GM21423 (cell line): ENCODE measurements around the gene PLEKHG4B.
"Not testable (repeated sequence)": the region's sequence is repeated elsewhere in the genome, so short reads cannot be mapped to it uniquely, and the experiment has no call there.

Experiments
- ATAC-seq: cut with Tn5 transposase; IDR thresholded peaks from one replicate; pipeline ENCODE4 v1.9.1; 2021; ENCODE audit warnings: mild to moderate bottlenecking, moderate library complexity; ENCODE audit not compliant: unreplicated experiment

The PLEKHG4B gene

GRCh38 chr5:93221-93980, 1.4 kb downstream of the PLEKHG4B start:
- no peak for ATAC-seq

- no peak for ATAC-seq
These were observed 2.3 kb downstream of the PLEKHG4B start for GRCh38 chr5:94113-94892.

GRCh38 chr5:95241-95980, 3.4 kb downstream of the PLEKHG4B start:
- no peak for ATAC-seq

- no peak for ATAC-seq
These were observed 5.2 kb downstream of the PLEKHG4B start for GRCh38 chr5:96976-97660.

DNA sequence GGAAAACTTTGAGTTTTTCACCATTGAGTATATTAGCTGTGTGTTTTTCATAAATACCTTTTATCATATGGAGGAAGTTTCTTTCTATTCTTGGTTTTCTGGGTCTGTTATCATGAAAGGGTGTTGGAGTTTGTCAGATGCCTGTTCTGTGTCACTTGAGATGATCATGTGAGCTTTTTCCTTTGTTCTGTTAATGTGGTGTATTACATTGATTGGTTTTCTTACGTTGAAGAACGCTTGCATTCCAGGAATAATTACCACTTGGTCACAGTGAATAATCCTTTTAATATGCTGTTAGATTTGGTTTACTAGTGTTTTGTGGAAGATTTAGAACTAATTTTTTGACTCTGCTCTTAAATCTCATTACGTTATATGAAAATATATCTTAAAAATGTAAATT, 7.8 kb downstream of the PLEKHG4B start:
- ATAC-seq = no peak

- no peak for ATAC-seq
These were observed 10.6 kb downstream of the PLEKHG4B start for GRCh38 chr5:102411-103043.

DNA sequence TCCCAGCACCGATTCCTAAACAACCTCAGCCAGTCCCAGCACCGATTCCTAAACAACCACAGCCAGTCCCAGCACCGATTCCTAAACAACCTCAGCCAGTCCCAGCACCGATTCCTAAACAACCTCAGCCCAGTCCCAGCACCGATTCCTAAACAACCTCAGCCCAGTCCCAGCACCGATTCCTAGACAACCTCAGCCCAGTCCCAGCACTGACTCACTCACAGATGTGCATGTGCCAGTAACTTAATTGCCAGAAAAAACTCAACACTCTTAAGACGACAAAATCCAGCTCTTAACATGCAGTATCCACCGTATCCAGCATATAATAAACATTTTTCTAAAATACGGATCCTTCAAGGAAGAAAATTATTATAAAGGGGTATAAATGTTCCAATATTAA, 12.1 kb downstream of the PLEKHG4B start:
- ATAC-seq = not testable (repeated sequence)

- no peak for ATAC-seq
These were observed 12.9 kb downstream of the PLEKHG4B start for GRCh38 chr5:104778-105296.

DNA sequence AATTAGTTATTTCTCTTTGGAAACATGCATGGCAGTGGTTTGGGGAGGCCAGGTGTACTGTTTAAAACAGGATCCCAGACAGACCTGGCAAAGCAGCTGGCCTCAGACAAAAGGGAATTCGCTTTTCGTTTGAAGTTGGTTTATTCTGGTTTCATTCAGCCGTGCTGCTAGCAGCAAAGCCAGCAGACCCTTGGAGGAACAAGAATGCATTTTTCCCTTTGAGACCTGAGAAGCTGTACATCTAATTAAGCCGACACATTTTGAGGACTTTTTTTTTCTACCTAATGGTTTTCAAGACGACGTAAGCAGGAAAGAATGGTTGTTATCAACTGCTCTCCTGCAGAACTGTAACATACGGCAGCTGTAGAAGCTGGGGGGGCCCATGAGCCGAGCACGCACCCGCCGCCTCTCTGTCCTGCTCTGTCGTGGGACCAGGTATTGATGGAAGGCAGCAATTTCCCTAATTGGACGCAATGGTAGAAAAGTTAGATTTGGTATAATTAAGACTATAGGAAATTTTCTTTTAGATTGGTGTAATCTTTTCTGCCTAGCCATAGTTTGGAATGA, 13.6 kb downstream of the PLEKHG4B start:
- ATAC-seq = no peak

GRCh38 chr5:106587-106986, 14.6 kb downstream of the PLEKHG4B start:
- no peak for ATAC-seq

GRCh38 chr5:107526-107925, 15.6 kb downstream of the PLEKHG4B start:
- ATAC-seq = no peak

DNA sequence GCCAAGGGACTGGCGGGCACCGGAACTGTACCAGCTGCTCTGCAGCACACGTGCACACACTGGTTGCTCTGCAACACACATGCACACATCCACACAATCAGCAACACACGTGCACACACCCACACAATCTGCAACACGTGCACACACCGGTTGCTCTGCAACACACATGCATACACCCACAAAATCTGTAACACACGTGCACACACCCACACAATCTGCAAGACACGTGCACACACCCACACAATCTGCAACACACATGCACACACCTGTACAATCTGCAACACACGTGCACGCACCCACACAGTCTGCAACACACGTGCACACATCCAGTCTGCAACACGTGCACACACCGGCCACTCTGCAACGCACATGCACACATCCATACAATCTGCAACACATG, 17.9 kb downstream of the PLEKHG4B start:
- ATAC-seq = no peak

DNA sequence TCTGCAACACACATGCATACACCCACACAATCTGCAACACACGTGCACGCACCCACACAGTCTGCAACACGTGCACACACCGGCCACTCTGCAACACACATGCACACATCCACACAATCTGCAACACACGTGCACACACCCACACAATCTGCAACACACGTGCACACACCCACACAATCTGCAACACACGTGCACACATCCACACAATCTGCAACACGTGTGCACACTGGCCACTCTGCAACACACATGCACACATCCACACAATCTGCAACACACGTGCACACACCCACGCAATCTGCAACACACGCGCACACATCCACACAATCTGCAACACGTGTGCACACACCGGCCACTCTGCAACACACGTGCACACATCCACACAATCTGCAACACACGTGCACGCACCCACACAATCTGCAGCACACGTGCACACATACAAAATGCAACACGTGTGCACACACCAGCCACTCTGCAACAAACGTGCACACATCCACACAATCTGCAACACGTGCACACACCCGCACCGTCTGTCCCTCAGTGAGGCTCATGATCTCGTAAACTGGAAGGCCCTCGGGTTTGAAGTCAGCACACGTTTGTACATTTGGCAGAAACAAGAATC, 18.4 kb downstream of the PLEKHG4B start:
- no peak for ATAC-seq

- ATAC-seq = no peak
These were observed 19.2 kb downstream of the PLEKHG4B start for GRCh38 chr5:111171-111570.

DNA sequence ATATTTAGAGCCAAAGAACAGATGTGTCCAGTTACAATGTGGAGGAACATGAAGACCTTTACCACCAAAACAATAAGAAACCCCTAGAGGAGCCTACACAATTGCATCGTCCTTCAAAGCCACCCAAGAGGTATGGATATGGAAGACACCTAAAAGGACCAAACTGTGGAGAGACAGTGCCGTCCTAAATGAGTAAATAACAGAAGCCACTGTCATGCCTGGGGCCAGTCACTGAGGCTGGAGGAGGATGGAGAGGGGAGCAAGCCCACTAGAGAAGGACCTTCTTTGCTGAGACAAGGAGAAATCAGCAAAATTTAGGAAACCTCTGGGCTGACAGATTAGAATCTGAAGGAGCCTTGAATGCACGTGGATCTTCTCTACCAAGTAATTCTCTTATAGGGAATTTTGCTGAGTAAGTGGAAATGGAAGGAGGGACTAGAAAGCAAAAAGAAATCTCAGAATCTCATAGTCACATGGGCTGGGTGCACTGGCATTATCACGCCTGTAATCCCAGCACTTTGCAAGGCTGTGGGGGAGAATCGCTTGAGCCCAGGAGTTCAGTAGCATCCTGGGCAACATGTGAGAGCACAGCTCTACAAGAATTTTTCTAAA, 27.6 kb downstream of the PLEKHG4B start:
- ATAC-seq = no peak

- no peak for ATAC-seq
These were observed 29.5 kb downstream of the PLEKHG4B start for GRCh38 chr5:121432-121831.

GRCh38 chr5:125815-126214, 33.8 kb downstream of the PLEKHG4B start:
- no peak for ATAC-seq

DNA sequence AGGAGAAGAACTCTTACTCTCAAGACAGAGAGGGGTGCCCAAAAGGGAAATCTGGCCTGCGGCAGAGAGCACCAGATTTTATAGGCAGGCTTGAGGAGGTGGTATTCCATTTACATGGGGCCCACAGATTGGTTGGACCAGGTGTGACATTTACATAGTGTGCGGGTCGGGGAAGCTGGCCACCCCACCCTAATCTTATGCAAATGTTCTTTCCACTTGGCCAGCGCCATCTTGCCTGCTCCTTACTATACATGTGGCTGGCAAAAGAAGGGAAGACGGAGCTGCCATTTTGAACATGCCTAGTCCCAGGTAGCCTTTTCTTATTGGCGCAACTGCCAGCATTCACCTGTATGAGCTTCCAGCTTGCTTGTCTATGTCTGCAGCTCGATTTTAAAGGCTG, 34.8 kb downstream of the PLEKHG4B start:
- no peak for ATAC-seq

DNA sequence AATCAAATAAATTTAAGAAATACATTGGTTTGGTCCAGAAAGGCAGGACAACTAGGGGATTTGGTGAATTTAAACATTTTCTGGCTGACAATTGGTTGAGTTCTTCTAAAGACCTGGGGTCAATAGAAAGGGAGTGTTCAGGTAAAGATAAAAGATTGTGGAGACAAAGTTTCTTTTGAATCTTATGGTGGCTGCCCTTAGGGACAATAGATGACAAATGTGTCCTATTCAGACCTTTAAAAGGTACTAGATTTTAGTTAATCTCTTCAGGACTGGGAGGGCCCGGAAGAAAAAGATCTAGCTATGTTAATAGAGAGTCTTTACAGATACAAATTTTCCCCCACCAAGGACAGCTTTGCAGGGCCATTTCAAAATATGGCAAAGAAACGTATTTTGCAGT, 35.9 kb downstream of the PLEKHG4B start:
- ATAC-seq = no peak
